IMR-90 (cell line): ENCODE data around the gene SEMA5A. TPM values are rescaled to one million over a fixed set of nuclear protein-coding genes. Genes with fewer than 3 reads are reported as not detected.

ENCODE experiments used
- ATAC-seq: fragments of 200-7000 bp; cut with Tn5 transposase; 2 replicates; pipeline ENCODE4 v1.9.1; 2020; ENCODE audit warnings: low read depth, mild to moderate bottlenecking, moderate library complexity
- BruUV-seq: library from RNA; stranded (reverse); fragments of 400-500 nt; replicated peaks from 2 replicates; lab custom pipeline; 2021; lab: Mats Ljungman, UMichigan
- CTCF ChIA-PET: fragments of 300-600 bp; formaldehyde crosslinking; extraction: SDS; loops from one replicate; lab custom pipeline; 2021; ENCODE audit warnings: antibody characterized with exemption; lab: Yijun Ruan, JAX
- POLR2A ChIA-PET: fragments of 300-600 bp; sonication (Branson Sonifier 250); formaldehyde crosslinking; loops from one replicate; lab custom pipeline; 2022; ENCODE audit warnings: antibody characterized with exemption; ENCODE audit not compliant: unreplicated experiment; lab: Charles Lee
- DNase-seq: peaks from one replicate; pipeline ENCODE4 v3.0.0; 2013
- H2AFZ ChIP-seq: replicated peaks from 2 replicates; pipeline ENCODE3; 2013; ENCODE audit warnings: low read length, mild to moderate bottlenecking; ENCODE audit not compliant: poor library complexity
- H2AK5ac ChIP-seq: 2 replicates; pipeline ENCODE4 v1.6.1; 2013; ENCODE audit warnings: low read depth, low read length, inconsistent platforms
- H2AK9ac ChIP-seq: replicated peaks from 2 replicates; pipeline ENCODE3; 2013; ENCODE audit warnings: mild to moderate bottlenecking, low read depth, low read length, moderate library complexity; ENCODE audit not compliant: poor library complexity
- H2BK120ac ChIP-seq: 2 replicates; pipeline ENCODE4 v1.6.1; 2013; ENCODE audit warnings: low read depth, low read length, inconsistent platforms
- H2BK15ac ChIP-seq: 3 replicates; pipeline ENCODE4 v1.6.1; 2013; ENCODE audit warnings: low read depth, low read length, inconsistent platforms
- H2BK20ac ChIP-seq: 2 replicates; pipeline ENCODE4 v1.6.1; 2013; ENCODE audit warnings: low read depth, mild to moderate bottlenecking, inconsistent platforms, low read length, moderate library complexity
- H2BK5ac ChIP-seq: 2 replicates; pipeline ENCODE4 v1.6.1; 2013; ENCODE audit warnings: mild to moderate bottlenecking, low read depth, low read length, inconsistent platforms; ENCODE audit not compliant: poor library complexity, severe bottlenecking
- H3K14ac ChIP-seq: replicated peaks from 2 replicates; pipeline ENCODE4 v1.6.1; 2013; ENCODE audit warnings: low read depth, low read length, inconsistent platforms
- H3K18ac ChIP-seq: 2 replicates; pipeline ENCODE4 v1.6.1; 2013; ENCODE audit warnings: low read depth, low read length, control low read depth
- H3K23ac ChIP-seq: 2 replicates; pipeline ENCODE4 v1.6.1; 2013; ENCODE audit warnings: low read depth, low read length, inconsistent platforms
- H3K27ac ChIP-seq: 2 replicates; pipeline ENCODE4 v1.5.1; 2013; ENCODE audit warnings: mild to moderate bottlenecking, control low read depth, low read length; ENCODE audit not compliant: insufficient read depth
- H3K27me3 ChIP-seq: 2 replicates; pipeline ENCODE4 v1.6.1; 2013; ENCODE audit warnings: low read length; ENCODE audit not compliant: control insufficient read depth, insufficient read depth
- H3K36me3 ChIP-seq: 2 replicates; pipeline ENCODE4 v1.6.1; 2013; ENCODE audit warnings: low read length, mixed read lengths; ENCODE audit not compliant: control insufficient read depth, insufficient read depth
- H3K4ac ChIP-seq: 2 replicates; pipeline ENCODE4 v1.6.1; 2013; ENCODE audit warnings: low read depth, low read length, inconsistent platforms
- H3K4me1 ChIP-seq: 2 replicates; pipeline ENCODE4 v1.6.1; 2013; ENCODE audit warnings: low read length, mixed read lengths; ENCODE audit not compliant: control insufficient read depth, insufficient read depth
- H3K4me2 ChIP-seq: 2 replicates; pipeline ENCODE4 v1.6.1; 2013; ENCODE audit warnings: low read depth, mild to moderate bottlenecking, control low read depth, low read length, moderate library complexity
- H3K4me3 ChIP-seq: 2 replicates; pipeline ENCODE4 v1.5.1; 2013; ENCODE audit warnings: low read depth, mild to moderate bottlenecking, control low read depth, low read length, moderate library complexity; ENCODE audit not compliant: insufficient read depth
- H3K56ac ChIP-seq: 2 replicates; pipeline ENCODE4 v1.6.1; 2013; ENCODE audit warnings: low read length, inconsistent platforms; ENCODE audit not compliant: insufficient read depth; ENCODE audit errors: extremely low read depth
- H3K79me1 ChIP-seq, 2 experiments: 2 replicates each; pipeline ENCODE4 v1.6.1; 2013; ENCODE audit warnings: low read length in 2 of 2, inconsistent platforms in 1 of 2, low read depth in 1 of 2
- H3K9ac ChIP-seq: 2 replicates; pipeline ENCODE4 v1.6.1; 2013; ENCODE audit warnings: low read depth, low read length, control low read depth
- H3K9me1 ChIP-seq: 2 replicates; pipeline ENCODE4 v1.6.1; 2013; ENCODE audit warnings: low read length, inconsistent platforms; ENCODE audit not compliant: insufficient read depth
- H3K9me3 ChIP-seq: 2 replicates; pipeline ENCODE4 v1.6.1; 2013; ENCODE audit warnings: low read length; ENCODE audit not compliant: control insufficient read depth, insufficient read depth
- H4K20me1 ChIP-seq: 2 replicates; pipeline ENCODE4 v1.6.1; 2013; ENCODE audit warnings: low read length, inconsistent platforms; ENCODE audit not compliant: insufficient read depth
- H4K5ac ChIP-seq: 2 replicates; pipeline ENCODE4 v1.6.1; 2013; ENCODE audit warnings: mild to moderate bottlenecking, low read depth, low read length, control low read depth
- H4K8ac ChIP-seq, 2 experiments: 2 replicates each; pipeline ENCODE4 v1.6.1; 2013; ENCODE audit warnings: low read depth in 2 of 2, low read length in 2 of 2, control low read depth in 1 of 2, inconsistent platforms in 1 of 2
- H4K91ac ChIP-seq: 2 replicates; pipeline ENCODE4 v1.6.1; 2013; ENCODE audit warnings: low read depth, low read length, inconsistent platforms; ENCODE audit not compliant: insufficient read depth
- BHLHE40 ChIP-seq: fragments of 150-350 bp; IDR thresholded peaks from 2 replicates; pipeline ENCODE4 v1.6.1; 2016; ENCODE audit warnings: mild to moderate bottlenecking, low read depth, low read length
- CEBPB ChIP-seq: IDR thresholded peaks from 2 replicates; pipeline ENCODE4 v1.6.1; 2012; ENCODE audit warnings: low read depth, low read length, improper control_type of control experiment
- CHD1 ChIP-seq: IDR thresholded peaks from 2 replicates; pipeline ENCODE4 v1.6.1; 2012; ENCODE audit warnings: low read depth, low read length, improper control_type of control experiment
- CTCF ChIP-seq: conservative IDR thresholded peaks from 2 replicates; pipeline ENCODE4 v1.5.1; 2012; ENCODE audit warnings: mild to moderate bottlenecking, low read depth, low read length, improper control_type of control experiment
- ELK1 ChIP-seq: fragments of 150-350 bp; IDR thresholded peaks from 2 replicates; pipeline ENCODE4 v1.6.1; 2016; ENCODE audit warnings: low read depth, mild to moderate bottlenecking, low read length, moderate library complexity, borderline replicate concordance
- FOS ChIP-seq: fragments of 150-350 bp; IDR thresholded peaks from 2 replicates; pipeline ENCODE4 v1.6.1; 2016; ENCODE audit warnings: low read depth, low read length
- MAFK ChIP-seq: IDR thresholded peaks from 2 replicates; pipeline ENCODE4 v1.6.1; 2012; ENCODE audit warnings: low read depth, low read length, improper control_type of control experiment
- MAZ ChIP-seq: IDR thresholded peaks from 2 replicates; pipeline ENCODE4 v1.6.1; 2012; ENCODE audit warnings: low read depth, mild to moderate bottlenecking, low read length, improper control_type of control experiment, moderate library complexity, borderline replicate concordance
- MXI1 ChIP-seq: IDR thresholded peaks from 2 replicates; pipeline ENCODE4 v1.6.1; 2012; ENCODE audit warnings: low read depth, mild to moderate bottlenecking, low read length, moderate library complexity, borderline replicate concordance
- NFE2L2 ChIP-seq: fragments of 150-350 bp; IDR thresholded peaks from 2 replicates; pipeline ENCODE4 v1.6.1; 2016; ENCODE audit warnings: low read depth, mild to moderate bottlenecking, low read length
- POLR2A ChIP-seq: IDR thresholded peaks from 2 replicates; pipeline ENCODE4 v1.6.1; 2012; ENCODE audit warnings: mild to moderate bottlenecking, low read depth, low read length
- RAD21 ChIP-seq: IDR thresholded peaks from 2 replicates; pipeline ENCODE4 v1.6.1; 2012; ENCODE audit warnings: low read length, improper control_type of control experiment
- RCOR1 ChIP-seq: IDR thresholded peaks from 2 replicates; pipeline ENCODE4 v1.6.1; 2012; ENCODE audit warnings: mild to moderate bottlenecking, low read length, improper control_type of control experiment; ENCODE audit not compliant: insufficient replicate concordance
- RFX5 ChIP-seq: IDR thresholded peaks from 2 replicates; pipeline ENCODE4 v1.8.0; 2012; ENCODE audit warnings: low read depth, mild to moderate bottlenecking, low read length, moderate library complexity
- SMC3 ChIP-seq: fragments of 150-350 bp; IDR thresholded peaks from 2 replicates; pipeline ENCODE4 v1.6.1; 2016; ENCODE audit warnings: low read depth, mild to moderate bottlenecking, antibody characterized with exemption, low read length, moderate library complexity
- USF2 ChIP-seq: fragments of 150-350 bp; IDR thresholded peaks from 2 replicates; pipeline ENCODE4 v1.6.1; 2017; ENCODE audit warnings: mild to moderate bottlenecking, antibody characterized with exemption, low read length, low read depth
- WGBS, 2 experiments: methylation state at CpG; one replicate each; pipeline versions ENCODE4 v1.1.5 to v1.1.7; 2013; ENCODE audit warnings: missing lambda C conversion rate in 2 of 2; ENCODE audit not compliant: insufficient read length in 1 of 2; ENCODE audit errors: extremely low coverage in 2 of 2; 5-methylcytosine and 5-hydroxymethylcytosine counted together
- dilution Hi-C: fragments of 300-500 bp; cut with HindIII; formaldehyde crosslinking; loops from one replicate; pipeline ENCODE4 v1.14.3; 2018; ENCODE audit warnings: low sequenced_read_pairs; ENCODE audit not compliant: unreplicated experiment
- in situ Hi-C: fragments of 300-500 bp; cut with MboI; formaldehyde crosslinking; loops from 3 replicates; pipeline ENCODE4 v1.14.3; 2019; ENCODE audit warnings: low sequenced_read_pairs, inconsistent platforms, mixed read lengths
- intact Hi-C: fragments of 100-400 bp; cut with micrococcal nuclease; formaldehyde crosslinking; loops from 2 replicates; pipeline ENCODE4 v1.10.0; 2022
- polyA plus RNA-seq, 3 experiments: library from polyadenylated mRNA; depleted of rRNA; stranded (reverse); fragments of >200 nt; gene quantifications; 2 replicates each; pipeline ENCODE4 v1.2.3, GENCODE V29; 2012; ENCODE audit warnings: low replicate concordance in 1 of 3
- total RNA-seq: library from RNA; depleted of rRNA; stranded (reverse); fragments of >200 nt; gene quantifications from 2 replicates; pipeline ENCODE4 v1.2.3, GENCODE V29; 2012

The SEMA5A gene
- total and polyA plus RNA-seq, 2 of the 4 experiments (the other 2 are of a cell fraction): 8.2 to 9.9 TPM

- WGBS, 2 experiments: 80% methylated on average over 1 of the region's 2 CpGs; no CpG with 5 or more reads in 1 of the 2 experiments
- POLR2A ChIA-PET: no interaction called here
- dilution Hi-C loops (no loop called here), intact Hi-C loops (no loop called here), in situ Hi-C loops (no loop called here)
- Histone ChIP-seq H3K79me1 (peaks cover 9 to 75% of the 10 kb centered on the region in 2 experiments), H3K14ac (no peak overlapping the region), H2BK120ac (no peak overlapping the region), H2BK5ac (no peak overlapping the region), H4K5ac (no peak overlapping the region), H3K9me3 (peaks cover 10% of the 10 kb centered on the region), H2AK5ac (no peak overlapping the region), H4K20me1 (peaks cover 6% of the 10 kb centered on the region; the same call in 1 of the 2 replicates), H4K8ac (no peak overlapping the region), H3K18ac (no peak overlapping the region), H3K27me3 (no peaks in the 10 kb centered on the region), H4K91ac (no peak overlapping the region), H2AK9ac (no peak overlapping the region), H3K4me1 (peaks cover 2% of the 10 kb centered on the region; the same call in 1 of the 2 replicates), H2BK15ac (no peak overlapping the region), H3K4ac (no peak overlapping the region), H2BK20ac (no peak overlapping the region), H2AFZ (no peak overlapping the region), H3K4me3 (no peak overlapping the region), H3K4me2 (no peak overlapping the region), H3K9ac (no peak overlapping the region), H3K36me3 (no peaks in the 10 kb centered on the region), H3K9me1 (peaks cover 11% of the 10 kb centered on the region), H3K27ac (no peak overlapping the region), H3K23ac (no peak overlapping the region), H3K56ac (no peak overlapping the region)
- no peak for ATAC-seq
- DNase-seq: no peak
- BruUV-seq: no TSS peak
- TF ChIP-seq BHLHE40 (no peak), NFE2L2 (no peak), RAD21 (no peak), POLR2A (no peak), MAZ (no peak), USF2 (no peak), RFX5 (no peak), FOS (no peak), SMC3 (no peak), MAFK (no peak), CTCF (no peak), CEBPB (no peak), CHD1 (no peak), RCOR1 (no peak), ELK1 (no peak), MXI1 (no peak)
- CTCF ChIA-PET: no interaction called here
Observed at GRCh38 chr5:9477537-9477936, 68.3 kb downstream of the SEMA5A start.
